Left ventricle myocardium superior (tissue), 1 donor: ENCODE results near the gene SLC8B1. TPM values are rescaled to one million over a fixed set of nuclear protein-coding genes. Genes with fewer than 3 reads are reported as not detected.

Source experiments
- ATAC-seq: fragments of 200-7000 bp; cut with Tn5 transposase; one replicate; pipeline ENCODE4 v1.9.1; 2020; ENCODE audit warnings: mild to moderate bottlenecking, moderate library complexity
- DNase-seq: peaks from one replicate; pipeline ENCODE4 v3.0.0-alpha.2; 2020
- intact Hi-C: fragments of 100-400 bp; cut with micrococcal nuclease; formaldehyde crosslinking; loops from one replicate; pipeline ENCODE4 v1.11.0; 2022
- long read RNA-seq: library from polyadenylated mRNA; unstranded; transcript quantifications from one replicate; pipeline ENCODE4 v2.0.0, GENCODE V29; 2021
- total RNA-seq: library from RNA; stranded (reverse); fragmentation: NEBNext Ultra II Directional; extraction: Animal tissue kit (Norgen Biotek cat#: 25700); gene quantifications from one replicate; pipeline ENCODE4 v1.2.1, GENCODE V29; 2021
- donor health status: DM: no; HTN: yes; CAD: no; lungs with severe emphysema.

SLC8B1 gene
- 11.5 TPM for total RNA-seq
- long read RNA-seq, partial matches to known transcripts, result 7 of 9 reads
- long read RNA-seq, other reads (novel, unspliced or antisense), result 2 of 9 reads

DNA sequence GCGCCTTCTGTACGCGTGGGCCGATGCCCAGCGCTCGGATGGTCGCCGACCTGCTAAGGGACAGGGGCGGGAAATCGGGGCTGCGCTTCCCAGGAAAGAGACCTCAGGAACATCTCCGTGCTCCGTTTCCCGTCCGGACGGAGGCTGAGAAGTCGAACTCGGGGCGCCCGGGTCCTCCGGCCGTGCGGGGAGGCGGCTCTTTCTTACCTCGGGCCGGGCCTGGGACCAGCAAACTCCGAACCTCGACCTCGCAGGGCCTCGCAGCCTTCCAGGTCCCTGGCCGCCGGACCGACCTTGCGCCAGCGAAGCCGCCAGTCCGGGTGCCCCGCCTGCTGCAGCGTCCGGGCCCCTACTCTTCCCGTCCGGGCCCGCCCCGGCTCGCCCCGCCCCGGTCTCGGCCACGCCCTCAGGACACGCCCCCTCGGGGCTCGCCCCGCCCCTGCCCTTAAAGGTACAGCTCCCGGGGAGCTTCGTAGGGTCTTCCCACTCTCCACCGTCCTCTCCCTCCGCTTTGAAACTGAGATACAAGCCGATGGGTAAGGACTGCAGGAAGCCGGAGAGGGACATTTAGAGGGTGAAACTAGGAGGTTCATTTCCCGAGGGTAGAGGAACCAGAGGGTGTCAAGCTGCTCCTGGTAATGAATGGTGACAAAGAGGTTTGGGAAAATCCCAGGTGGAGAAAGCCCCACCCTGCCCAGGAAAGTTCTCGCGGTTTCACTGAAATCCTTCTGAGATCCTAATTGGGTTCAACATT, at the start of gene SLC8B1:
TSS of gene SLC8B1 (minus strand) at position 324 of the 754 bp plus-strand sequence. CDS start 2,231 bp downstream, outside the sequence.
- intact Hi-C loops, result no loop called here
- ATAC-seq (peak; percentile 100), DNase-seq (peak; percentile 95)

DNA sequence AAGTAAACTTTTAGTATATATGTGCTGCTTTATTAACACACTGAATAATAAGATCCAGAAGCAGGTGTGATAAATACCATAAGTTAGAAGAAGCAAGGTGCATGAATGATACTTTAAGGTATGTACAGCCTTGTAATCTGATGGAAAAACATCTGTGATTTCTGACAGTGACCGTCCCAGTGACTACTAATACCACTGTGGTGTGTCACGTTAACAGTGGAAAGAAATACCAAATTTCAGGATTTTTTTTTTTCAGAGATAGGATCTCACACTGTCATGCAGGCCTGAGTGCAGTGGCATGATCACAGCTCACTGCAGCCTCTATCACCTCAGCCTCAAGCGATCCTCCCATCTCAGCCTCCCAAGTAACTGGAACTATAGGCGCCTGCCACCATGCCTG, 47.3 kb upstream of the SLC8B1 start:
- intact Hi-C loops, result no loop called here
- DNase-seq (no peak), ATAC-seq (no peak)

DNA sequence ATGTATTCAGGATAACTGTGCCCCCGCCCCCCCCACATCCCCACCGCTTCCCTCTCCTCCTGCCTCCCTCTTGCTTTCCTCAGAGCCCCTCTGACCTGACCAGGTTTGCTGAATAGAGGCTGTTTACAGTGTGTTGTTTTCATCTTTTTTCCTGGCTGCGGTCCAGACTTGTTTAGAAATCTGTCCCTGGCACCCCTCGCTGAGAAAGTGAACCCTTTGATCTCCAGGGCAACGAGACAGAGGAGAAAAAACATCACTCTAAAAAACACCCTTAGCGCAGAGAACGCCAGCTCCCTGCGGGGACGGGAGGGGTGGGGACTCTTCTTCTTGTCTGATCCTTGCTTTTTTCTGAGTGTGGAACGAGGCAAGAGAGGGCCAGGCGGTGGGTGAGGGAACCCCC, 46.3 kb upstream of the SLC8B1 start:
- intact Hi-C loops, result no loop called here
- no peak for DNase-seq
- ATAC-seq, result no peak

DNA sequence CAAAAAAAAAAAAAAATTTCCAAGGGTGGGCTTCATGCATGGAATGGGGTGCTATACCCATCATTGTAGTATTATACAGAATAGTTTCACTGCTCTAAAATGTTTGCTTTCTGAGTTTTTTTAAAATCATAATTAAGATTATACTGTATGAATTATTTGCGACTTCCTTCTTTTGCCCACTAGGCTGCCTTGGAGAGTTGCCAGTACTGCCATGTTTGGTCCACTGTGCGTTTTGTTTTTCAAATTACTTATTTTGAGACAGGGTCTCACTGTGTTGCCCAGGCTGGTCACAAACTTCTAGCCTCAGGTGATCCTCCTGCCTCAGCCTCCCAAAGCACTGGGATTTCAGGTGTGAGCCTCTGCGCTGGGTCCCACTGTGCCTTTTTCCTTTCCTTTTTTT, 43.4 kb upstream of the SLC8B1 start:
- ATAC-seq, result no peak
- DNase-seq, result no peak
- intact Hi-C loops, result no loop called here

DNA sequence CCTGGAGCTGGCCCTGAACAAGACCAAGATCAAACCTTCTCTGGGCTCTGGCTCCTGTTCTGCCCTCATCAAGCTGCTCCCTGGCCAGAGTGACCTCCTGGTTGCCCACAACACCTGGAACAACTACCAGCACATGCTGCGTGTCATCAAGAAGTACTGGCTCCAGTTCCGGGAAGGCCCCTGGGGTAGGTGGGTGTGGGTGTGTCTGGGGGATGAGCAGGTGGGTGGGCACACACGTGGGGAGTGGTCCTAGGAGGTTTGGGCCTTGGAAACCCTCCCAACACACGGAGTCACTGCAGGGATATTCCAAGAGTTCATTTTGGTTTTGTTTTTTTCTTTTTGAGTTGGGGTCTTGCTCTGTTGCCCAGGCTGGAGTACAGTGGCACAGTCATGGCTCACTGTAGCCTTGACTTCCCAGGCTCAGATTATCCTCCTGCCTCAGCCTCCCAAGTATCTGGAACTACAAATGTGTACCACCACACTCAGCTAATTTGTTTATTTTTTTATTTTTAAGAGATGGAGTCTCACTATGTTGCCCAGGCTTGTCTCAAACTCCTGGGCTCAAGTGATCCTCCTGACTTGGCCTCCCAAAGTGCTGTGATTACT, 40.0 kb upstream of the SLC8B1 start:
- ATAC-seq (no peak), DNase-seq (no peak)
- intact Hi-C loops, result no loop called here

DNA sequence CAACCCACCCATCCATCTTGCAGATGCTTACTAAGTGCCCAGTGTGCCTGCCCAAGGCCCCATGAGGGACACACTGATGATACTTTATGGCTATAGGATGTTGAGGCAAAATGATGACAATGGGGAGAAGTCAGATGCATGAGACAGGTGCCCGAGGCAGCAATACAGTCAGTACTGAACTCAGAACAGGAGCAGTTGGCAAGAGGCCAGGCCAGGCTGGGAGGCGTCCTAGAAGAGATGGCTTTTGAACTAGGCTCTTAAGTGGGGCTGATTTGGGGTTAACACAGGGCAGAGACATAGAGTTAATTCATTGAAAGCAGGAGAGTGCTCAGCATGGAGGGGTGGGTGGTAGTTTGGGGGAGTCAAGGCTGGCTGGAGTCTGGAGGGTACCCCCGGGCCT, 39.1 kb upstream of the SLC8B1 start:
- ATAC-seq (no peak), DNase-seq (no peak)
- intact Hi-C loops, result no loop called here

DNA sequence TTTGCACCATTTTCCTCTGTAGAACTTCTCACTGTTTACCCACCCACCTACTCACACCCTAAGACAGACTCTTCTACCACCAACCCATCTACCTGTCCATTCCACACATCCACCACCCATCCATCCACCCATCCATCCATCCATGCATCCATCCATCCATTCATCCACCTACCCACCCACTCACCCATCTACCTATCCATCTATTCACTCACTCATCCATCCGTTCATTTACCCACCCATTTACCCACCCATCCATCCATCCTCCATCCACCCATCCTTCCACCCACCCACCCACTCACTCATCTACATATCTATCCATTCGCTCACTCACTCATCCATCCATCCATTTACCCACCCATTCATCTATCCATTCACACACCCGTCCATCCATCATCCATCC, 38.5 kb upstream of the SLC8B1 start:
- ATAC-seq (no peak), DNase-seq (no peak)
- intact Hi-C loops, result no loop called here

DNA sequence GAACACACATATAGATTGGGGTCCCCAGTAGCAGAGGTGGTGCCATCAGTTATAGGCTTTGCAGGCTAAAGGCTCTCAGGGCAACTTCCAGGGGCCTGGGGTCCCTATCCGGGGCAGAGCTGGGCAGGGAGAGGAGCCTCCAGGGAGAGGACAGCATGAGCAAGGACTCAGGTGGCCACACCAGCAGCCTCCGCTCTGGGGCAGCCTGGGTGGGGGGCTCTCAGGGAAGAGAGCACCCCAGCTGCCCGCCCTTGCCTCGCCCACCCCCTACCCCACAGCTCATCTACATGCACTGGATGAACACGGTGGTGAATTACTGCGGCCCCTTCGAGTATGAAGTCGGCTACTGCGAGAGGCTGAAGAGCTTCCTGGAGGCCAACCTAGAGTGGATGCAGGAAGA, 37.5 kb upstream of the SLC8B1 start:
- DNase-seq, result no peak
- intact Hi-C loops, result no loop called here
- ATAC-seq, result no peak

DNA sequence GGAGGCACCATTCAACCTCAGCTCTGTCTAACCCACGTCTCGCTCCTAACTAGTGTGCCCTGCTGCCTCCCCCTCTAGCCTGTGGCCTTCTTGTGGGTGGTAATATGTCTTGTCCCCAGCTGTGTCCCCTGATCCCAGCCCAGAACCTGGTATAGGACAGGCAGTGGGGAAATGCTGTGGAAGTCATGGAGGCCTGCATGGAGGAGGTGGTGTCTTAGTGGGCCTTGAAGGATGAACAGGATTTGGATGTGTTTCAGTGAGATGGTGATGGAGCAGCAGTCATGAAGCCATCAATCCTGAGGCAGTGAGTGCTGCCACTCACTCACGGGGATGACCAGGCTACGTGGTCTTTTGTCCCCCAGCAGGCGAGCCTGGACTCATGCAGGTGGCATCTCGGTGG, 36.9 kb upstream of the SLC8B1 start:
- intact Hi-C loops, result no loop called here
- no peak for ATAC-seq
- DNase-seq, result no peak

DNA sequence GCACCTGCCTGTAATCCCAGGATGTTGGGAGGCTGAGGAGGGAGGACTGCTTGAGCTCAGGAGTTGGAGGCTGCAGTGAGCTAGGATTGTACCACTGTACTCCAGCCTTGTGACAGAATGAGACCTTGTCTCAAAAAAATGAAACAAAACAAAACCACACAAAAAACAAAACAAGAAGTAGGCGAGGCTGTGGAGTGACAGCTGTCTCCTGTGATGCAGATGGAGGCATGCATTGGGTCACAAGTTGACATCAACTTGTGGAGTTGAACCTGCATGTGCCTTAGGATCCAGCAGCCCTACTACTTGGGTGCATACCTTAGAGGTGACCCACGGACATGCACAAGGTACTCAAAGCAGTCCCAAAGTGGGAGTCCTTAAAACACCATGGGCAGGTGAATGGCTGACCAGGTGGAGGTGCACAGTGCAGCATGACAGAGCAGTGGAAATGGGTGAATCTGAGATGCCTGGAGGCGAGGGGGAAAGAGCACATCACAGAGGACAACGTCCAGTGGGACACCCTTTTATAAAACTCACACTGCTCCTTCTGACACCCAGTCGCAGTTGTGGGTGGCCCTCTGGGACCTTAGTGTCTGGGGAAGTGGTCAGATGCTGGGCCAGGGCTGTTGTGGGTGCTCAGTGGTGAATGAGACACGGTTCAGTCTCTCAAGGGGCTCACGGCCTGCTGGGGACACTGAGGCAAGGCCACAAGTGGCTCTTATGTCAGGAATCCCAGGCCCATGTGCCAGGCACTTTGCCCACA, 36.2 kb upstream of the SLC8B1 start:
- intact Hi-C loops, result no loop called here
- DNase-seq (no peak), ATAC-seq (no peak)

DNA sequence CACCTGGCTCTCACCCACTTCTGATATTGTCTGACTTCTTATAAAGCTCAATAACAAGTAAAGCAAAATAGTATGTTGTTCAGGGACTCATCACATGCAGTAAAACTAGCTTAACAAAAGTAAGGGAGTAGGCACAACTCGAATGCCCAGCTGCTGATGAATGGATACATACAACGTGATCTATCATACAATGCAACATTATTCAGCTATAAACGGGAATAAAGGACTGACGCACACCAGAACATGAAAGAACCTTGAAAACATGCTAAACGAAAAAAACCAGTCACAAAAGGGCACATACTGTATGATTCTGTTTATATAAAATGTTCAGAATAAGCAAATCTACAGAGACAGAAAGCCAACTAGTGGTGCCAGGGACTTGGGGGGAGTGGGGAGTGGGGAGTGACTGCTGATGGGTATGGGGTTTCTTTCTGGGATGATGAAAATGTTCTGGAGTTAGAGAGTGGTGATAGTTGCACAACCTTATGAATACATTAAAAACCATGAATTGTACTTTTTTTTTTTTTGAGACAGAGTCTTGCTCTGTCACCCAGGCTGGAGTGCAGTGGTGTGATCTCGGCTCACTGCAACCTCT, 34.6 kb upstream of the SLC8B1 start:
- intact Hi-C loops, result no loop called here

DNA sequence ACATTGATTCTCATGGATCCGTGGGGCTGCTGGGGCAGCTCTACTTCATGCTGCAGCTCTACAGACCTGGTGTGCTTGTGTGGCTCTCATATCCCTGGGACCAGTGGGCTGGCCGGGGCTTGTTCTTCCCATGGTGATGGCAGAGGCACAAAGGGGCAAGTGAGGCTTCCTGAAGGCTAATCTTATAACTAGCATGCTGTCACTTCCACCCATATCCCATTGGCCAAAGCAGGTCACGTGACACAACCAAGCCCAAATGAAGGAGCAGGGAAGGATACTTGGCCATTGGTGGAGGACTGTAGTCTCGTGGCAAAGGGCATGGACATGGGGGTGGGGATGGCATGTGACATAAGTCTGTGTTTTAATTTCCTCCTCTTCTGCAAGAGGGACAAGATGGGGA, 33.4 kb upstream of the SLC8B1 start:
- DNase-seq (no peak), ATAC-seq (no peak)
- intact Hi-C loops, result no loop called here

More for the DNA sequence above, 34.6 kb upstream of the SLC8B1 start:
- ATAC-seq, result no peak
- DNase-seq, result no peak

DNA sequence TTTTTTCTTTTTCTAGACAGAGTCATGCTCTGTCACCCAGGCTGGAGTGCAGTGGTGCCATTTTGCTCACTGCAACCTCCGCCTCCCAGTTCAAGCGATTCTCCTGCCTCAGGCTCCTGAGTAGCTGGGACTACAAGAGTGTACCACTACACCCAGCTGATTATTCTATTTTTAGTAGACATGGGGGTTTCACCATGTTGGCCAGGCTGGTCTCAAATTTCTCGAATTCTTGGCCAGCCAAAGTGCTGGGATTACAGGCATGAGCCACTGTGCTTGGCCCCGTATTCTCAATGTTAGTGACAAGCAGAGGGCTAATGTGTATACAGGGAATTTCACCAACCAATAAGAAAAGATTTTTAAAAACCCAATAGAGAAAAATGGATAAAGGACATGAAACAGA, 31.9 kb upstream of the SLC8B1 start:
- intact Hi-C loops, result no loop called here
- DNase-seq, result peak; percentile 35
- ATAC-seq, result peak; percentile 91

DNA sequence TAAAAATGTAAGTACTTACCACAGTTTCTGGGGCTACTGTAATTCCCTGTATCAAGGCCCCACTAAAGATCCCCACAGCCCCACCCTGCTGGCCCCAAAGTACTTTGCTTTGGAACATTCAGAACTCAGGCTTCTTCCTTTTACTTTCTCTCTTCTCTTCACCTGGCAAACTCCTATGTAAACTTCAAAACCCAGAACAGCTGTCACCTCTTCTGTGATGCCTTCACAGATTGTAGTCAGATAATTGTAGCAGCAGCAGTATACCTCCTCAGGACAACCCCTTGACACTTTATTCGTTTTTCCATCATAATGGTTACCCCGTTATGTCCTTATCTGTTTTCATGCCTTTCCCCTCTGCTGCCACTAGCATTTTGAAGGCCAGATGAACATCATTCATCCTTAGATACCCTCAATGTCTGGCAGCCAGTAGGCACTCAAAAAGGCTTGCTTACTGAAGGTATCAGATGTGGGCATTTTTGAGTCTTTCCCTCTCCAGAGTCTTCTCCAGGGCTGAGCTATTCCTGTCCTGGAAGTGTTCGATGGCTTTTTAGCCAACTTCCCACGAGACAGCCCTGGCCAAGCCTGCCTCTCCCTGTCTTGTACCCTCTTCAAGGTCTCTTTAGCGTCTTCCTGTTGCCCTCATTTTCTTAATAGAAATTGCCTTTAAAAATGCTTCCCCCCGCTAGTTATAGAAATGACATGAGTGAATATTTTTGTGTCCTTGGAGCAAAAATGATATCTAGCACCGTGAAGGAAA, 30.9 kb upstream of the SLC8B1 start:
- peak; percentile 70 for ATAC-seq
- intact Hi-C loops, result no loop called here
- DNase-seq, result no peak

DNA sequence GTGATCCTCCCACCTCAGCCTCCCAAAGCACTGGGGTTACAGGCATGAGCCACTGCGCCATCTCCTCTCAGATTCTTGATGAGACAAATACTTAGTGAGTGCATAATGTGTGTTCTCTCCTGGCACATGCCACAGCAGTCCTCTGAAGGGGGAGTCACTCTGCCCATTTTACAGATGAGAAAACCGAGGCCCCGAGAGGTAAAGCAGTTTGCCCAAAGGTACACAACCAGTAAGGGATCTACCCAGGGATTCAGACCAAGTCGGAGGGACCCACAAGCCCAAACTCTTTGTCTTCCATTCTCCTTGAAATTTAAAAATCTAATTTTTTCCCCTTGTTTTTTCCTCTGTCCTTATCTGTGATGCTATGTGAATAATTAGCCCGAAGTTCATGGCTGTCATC, 29.8 kb upstream of the SLC8B1 start:
- intact Hi-C loops, result no loop called here

DNA sequence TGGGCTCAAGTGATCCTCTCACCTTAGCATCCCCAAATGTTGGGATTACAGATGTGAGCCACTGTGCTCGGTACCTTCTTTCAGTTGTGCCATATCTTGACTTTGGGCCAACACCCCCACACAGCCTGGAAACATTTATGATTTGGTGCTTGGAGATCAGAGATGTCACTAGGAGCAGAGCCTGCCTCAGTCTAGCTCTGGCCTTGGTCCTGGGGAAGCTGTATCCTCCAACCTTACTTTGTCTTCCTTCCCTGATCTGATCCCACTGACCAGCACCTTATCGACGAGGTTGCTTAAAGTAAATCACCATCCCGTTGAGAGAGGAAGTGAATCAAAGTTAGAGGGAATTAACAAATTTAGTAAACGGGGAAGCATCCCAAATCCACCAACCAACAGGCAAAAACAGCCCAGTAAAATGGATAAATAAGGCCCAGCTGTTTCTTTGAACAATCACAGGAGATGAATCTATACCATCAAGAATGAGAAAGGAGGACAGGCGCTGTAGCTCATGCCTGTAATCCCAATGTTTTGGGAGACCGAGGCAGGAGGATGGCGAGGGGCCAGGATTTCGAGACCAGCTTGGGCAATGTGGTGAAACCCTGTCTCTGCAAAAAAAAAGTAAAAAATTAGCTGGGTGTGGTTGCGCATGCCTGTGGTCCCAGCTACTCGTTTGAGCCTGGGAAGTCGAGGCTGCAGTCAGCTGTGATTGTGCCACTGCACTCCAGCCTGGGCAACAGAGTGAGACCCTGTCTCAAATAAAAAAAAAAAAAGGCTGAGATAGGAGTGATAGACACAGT, 26.9 kb upstream of the SLC8B1 start:
- ATAC-seq (no peak), DNase-seq (no peak)
- intact Hi-C loops, result no loop called here

More for the DNA sequence above, 29.8 kb upstream of the SLC8B1 start:
- DNase-seq, result no peak
- no peak for ATAC-seq

DNA sequence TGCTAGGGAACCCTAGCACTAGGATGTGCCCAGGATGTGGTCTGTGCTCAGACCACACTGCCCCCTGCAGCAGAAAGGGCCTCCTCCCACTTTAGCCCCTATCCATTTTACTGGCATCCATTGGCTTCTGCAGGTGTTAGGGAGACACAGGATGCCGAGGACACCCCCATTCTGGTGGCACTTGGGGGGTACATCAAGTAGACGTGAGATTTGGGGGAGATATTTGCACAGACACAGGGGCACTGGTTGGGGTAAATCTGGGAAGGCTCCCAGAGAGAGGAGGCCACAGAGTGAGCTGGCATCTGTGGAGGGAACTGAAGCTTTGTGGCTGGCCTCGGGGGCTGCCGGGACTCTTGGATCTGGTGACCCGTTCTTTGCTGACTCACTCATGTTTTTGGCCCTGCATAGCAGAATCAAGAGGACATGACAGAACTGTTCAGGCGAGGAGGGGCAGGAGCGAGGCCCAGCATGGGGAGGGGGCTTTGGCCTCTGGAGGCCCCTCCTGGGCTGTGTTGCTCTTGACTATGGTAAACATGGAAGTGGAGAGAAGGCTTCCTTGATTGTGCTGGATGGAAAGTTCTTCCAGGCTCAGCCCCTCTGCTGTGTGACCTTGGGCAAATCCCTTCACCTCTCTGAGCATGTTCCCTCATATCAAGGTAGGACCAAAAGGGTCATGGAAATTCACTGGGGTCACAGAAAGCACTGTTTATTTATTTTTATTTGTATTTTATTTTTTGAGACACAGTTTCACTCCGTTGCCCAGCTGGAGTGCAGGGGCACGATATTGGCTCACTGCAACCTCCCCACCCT, 25.2 kb upstream of the SLC8B1 start:
- no peak for ATAC-seq
- no peak for DNase-seq
- intact Hi-C loops, result no loop called here
